Retinal pigment epithelial cell (primary cell): ENCODE data around the gene TBC1D5.

Source experiments
- DNase-seq: peaks from one replicate; pipeline ENCODE4 v3.0.0-alpha.2; 2010; ENCODE audit warnings: low read depth
- H3K4me3 ChIP-seq: 2 replicates; pipeline ENCODE4 v1.5.1; 2011; ENCODE audit warnings: mild to moderate bottlenecking, low read length, control low read depth, moderate library complexity
- CTCF ChIP-seq: conservative IDR thresholded peaks from 2 replicates; pipeline ENCODE4 v1.5.1; 2011; ENCODE audit warnings: low read depth, low read length, control low read depth, inconsistent platforms

TBC1D5 gene

GRCh38 chr3:17125738-17126442 lies 616.5 kb downstream of the TBC1D5 start:
- no peak for TF ChIP-seq CTCF
- no peak for DNase-seq
- H3K4me3 ChIP-seq: no peak overlapping the region

- no peak for TF ChIP-seq CTCF
- H3K4me3 ChIP-seq: no peak overlapping the region
- DNase-seq: no peak
Measured at GRCh38 chr3:17122758-17123157, 619.7 kb downstream of the TBC1D5 start.

- H3K4me3 ChIP-seq: no peak overlapping the region
- no peak for DNase-seq
- TF ChIP-seq CTCF: no peak
Measured at GRCh38 chr3:17121336-17121735, 621.1 kb downstream of the TBC1D5 start.

GRCh38 chr3:17120115-17120514 lies 622.3 kb downstream of the TBC1D5 start:
- no peak for TF ChIP-seq CTCF
- H3K4me3 ChIP-seq: no peak overlapping the region
- no peak for DNase-seq

DNA sequence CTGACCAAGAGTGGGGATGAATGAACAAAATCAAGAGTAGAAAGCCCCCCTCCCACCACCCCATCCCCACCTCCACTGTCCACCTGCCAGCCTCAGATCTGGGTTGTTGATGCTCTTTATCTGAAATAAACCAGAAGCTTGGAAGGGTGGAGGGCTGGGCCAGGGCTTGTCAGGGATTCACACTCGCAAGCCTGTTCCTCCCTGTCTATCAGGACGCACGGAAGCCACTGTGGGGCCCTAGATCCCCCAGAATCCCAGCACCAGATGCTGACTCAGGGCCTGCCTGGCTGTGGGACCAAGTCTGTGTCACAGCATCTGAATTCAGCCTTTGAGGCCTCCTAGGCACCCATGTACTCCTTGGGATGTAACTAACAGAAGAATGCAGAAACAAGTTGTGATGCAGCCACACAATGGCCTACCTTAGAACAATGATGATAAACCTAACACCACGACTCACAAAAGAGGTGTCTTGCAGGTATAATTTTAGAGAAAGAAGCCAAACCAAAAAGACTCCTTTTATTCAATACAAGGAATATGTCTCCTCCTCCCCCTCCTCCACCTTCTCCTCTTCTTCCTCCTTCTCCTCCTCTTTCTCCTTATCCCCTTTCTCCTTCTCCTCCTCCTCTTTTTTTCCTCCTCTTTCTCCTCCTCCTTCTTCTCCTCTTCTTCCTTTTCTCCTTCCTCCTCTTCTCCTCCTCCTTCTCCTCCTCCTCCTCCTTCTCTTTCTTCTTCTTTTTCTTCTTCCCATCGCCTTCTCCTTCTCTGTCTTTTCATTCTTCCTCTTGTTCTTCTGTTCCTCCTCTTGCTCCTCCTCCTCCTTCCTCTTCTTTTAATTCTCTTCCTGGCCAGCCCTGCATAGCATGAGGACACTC lies 623.0 kb downstream of the TBC1D5 start:
- DNase-seq: no peak
- no peak for TF ChIP-seq CTCF
- no peak overlapping the region for H3K4me3 ChIP-seq

GRCh38 chr3:17118771-17119170 lies 623.7 kb downstream of the TBC1D5 start:
- H3K4me3 ChIP-seq: no peak overlapping the region
- DNase-seq: no peak
- TF ChIP-seq CTCF: no peak
